Ureter (tissue), 1 donor: ENCODE results near the gene ABCC5. TPM values are rescaled to one million over a fixed set of nuclear protein-coding genes. Genes with fewer than 3 reads are reported as not detected.
A peak's percentile ranks its signal among the peaks of the same experiment; 100 is the strongest.

ENCODE experiments used
- DNase-seq: peaks from one replicate; pipeline ENCODE4 v3.0.0-alpha.2; 2020; ENCODE audit warnings: low spot score
- total RNA-seq: library from RNA; stranded (reverse); gene quantifications from one replicate; pipeline ENCODE4 v1.2.4, GENCODE V29; 2023
- donor health status: DM: yes; HTN: yes; CAD: no.

The ABCC5 gene
- total RNA-seq, 1 donor from 2014 or later = 119 TPM

- no peak for DNase-seq
These were observed 41.6 kb downstream of the ABCC5 start for GRCh38 chr3:183975981-183976662.

- DNase-seq = no peak
These were observed 48.9 kb downstream of the ABCC5 start for GRCh38 chr3:183968666-183969245.

GRCh38 chr3:183967693-183968092 is 50.0 kb downstream of the ABCC5 start:
- DNase-seq = no peak

DNA sequence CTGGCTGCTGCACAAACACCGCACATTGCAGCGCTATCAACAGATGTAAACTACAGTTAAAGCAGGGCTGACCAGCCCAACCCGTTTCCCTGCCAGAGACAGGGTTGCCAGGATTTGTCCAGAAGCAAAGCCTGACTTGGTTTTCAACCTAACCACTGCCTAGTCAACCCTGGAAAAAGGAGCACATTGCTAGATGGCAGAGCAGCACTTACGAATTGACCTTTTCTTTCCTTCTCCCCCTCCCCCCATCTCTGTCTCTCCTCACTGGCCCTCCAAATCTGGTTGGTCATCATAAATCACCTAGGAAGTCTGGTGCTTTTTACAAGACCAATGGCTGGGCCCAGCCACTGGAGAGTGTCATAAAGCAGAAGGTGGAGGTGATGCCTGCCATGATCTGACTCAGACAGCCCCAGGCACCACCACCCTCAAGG is 51.3 kb downstream of the ABCC5 start:
- DNase-seq = peak; percentile 66

DNA sequence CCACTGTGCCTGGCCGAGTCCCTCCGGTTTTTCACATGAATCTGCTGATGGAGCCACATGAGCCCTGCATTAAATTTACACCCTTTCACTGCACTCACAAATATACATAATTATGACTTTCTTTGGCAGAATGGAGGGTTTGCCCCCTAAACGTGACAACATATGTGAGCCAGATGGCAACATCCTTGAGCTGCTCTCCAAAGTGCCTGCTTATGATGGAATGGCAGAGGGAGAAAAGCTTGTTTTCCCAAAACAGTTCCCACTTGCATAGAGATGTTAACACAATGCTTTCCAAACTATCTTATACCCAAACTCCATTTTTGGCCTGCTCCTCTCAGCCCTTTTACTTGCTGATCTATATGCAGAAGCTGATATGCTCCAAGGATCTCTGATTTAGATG is 54.9 kb downstream of the ABCC5 start:
- no peak for DNase-seq

- no peak for DNase-seq
These were observed 58.5 kb downstream of the ABCC5 start for GRCh38 chr3:183959214-183959613.

DNA sequence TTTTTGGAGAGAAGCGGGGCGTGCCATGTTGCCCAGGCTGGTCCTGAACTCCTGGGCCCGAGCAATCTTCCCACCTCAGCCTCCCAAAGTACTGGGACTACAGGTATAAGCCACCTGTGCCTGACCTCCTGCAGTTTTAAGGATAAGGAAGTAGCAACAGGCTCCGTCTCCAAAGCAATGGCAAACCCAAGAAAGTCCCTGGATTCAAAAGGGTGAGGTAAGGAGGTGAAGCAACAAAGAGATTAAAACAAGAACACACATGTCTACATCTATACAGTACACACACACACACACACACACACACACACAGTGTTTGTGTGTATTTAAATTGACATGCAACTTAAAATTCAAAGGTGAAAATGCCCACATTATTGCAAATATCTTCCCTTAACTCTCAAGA is 58.9 kb downstream of the ABCC5 start:
- no peak for DNase-seq

- DNase-seq = no peak
These were observed 59.5 kb downstream of the ABCC5 start for GRCh38 chr3:183958226-183958625.

GRCh38 chr3:183954875-183955274 is 62.8 kb downstream of the ABCC5 start:
- DNase-seq = no peak

DNA sequence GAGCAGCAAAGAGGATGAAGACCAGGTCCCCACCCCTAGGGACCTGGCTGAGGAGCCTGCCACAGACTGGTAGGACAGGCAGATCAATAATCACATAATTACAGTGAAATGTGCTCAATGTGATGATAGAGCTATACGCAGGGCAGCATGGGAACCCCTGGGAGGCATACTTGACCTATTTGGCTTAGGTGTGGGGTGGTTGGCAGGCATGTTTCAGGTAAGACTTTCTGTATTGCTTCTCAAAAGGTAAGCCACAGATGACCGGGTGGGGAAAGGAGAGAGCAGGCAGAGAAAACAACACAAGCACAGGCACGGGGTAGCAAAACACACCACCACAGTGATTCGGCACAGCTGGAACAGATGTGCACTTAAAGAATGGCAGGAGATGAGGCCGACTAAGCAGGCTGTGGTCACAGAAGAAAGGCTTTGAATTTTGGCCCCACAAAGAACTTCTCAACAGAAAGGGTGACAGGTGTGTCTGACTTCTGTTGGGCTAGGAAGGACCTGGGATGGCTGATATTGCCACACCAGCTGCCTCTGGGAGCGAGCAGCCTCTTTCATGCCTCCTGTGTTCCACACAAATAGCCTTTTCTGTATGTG is 64.1 kb downstream of the ABCC5 start:
- no peak for DNase-seq

DNA sequence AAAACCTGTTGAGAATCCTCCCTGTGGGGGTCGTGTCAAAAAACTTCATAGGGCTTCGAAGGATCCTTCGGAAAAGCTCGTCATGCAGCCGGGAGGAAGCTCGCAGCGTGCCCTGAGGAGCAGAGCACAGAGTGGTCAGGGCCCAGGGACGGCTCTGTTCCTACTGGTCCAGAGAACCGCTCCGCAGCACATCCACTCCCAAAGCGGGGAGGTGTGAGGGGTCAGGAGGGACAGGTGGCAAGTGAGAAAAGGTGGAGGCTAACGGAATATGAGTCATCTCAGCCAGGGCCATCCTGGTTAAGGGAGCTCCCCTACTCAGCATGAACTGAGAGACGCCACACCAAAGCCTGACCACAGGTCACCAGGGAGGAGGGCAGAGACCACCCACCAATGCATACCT is 66.2 kb downstream of the ABCC5 start:
- no peak for DNase-seq

GRCh38 chr3:183949690-183950089 is 68.0 kb downstream of the ABCC5 start:
- DNase-seq = no peak

DNA sequence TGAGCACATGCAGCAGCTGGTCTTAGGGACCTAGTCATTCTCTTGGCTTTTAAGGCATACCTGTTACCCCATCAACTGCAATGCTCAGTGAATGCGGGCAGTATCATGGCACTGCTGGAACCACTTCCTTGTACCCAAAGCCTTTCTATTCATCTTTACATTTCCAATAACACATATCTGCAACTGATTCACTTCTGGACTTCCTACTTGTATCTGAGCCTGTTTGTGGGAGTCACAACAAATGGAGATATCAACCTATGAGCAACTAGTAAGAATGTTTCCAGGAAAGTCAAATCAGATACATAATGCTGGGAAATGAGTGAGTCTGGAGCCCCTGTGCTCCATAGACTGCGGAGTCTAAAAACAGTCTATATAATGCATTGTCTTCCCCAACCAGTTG is 71.6 kb downstream of the ABCC5 start:
- DNase-seq = no peak

DNA sequence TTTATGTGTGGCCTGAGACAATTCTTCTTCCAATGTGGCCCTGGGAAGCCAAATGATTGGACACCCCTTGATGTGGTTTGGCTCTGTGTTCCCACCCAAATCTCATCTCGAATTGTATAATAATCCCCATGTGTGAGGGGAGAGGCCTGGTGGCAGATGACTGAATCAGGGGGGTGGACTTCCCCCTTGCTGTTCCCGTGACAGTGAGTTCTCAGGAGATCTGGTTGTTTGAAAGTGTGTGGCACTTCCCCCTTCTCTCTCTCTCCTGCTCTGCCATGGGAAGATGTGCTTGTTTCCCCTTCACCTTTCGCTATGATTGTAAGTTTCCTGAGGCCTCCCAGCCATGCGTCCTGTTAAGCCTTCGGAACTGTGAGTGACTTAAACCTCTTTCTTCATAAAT is 72.9 kb downstream of the ABCC5 start:
- DNase-seq = no peak

- DNase-seq = no peak
These were observed 73.9 kb downstream of the ABCC5 start for GRCh38 chr3:183943739-183944138.

GRCh38 chr3:183941216-183941615 is 76.5 kb downstream of the ABCC5 start:
- no peak for DNase-seq

DNA sequence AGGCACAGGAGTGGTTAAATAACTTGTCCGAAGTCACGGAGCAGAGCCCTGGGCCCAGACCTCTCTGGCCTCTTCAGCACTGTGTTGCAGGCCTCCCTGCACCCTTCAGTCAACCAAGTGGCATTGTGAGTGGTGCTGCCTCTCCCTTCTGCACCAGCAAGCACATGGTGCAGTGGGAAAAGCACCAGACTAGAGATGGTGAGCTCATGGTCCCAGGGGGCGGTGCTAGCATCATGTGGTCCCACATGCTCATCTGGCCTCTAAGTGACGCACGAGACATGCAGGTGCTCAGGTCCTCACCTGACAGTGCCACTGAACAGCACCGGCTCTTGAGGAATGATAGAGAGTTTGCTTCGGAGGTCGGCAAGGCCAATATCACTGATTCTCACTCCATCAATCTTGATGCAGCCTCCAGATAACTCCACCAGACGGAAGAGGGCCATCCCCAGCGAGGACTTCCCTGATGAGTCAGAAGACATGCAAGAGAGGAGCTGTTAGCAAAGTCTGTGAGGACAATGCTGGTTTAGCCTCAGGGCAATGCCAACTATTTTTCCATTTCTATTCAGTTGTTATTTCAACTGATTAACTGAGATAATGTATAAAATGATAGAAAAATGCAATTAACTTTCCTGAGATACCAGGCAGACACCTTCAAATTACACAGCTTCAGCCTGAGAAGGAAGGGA is 79.9 kb downstream of the ABCC5 start:
- DNase-seq = no peak

GRCh38 chr3:183933160-183933559 is 84.5 kb downstream of the ABCC5 start:
- DNase-seq = no peak

DNA sequence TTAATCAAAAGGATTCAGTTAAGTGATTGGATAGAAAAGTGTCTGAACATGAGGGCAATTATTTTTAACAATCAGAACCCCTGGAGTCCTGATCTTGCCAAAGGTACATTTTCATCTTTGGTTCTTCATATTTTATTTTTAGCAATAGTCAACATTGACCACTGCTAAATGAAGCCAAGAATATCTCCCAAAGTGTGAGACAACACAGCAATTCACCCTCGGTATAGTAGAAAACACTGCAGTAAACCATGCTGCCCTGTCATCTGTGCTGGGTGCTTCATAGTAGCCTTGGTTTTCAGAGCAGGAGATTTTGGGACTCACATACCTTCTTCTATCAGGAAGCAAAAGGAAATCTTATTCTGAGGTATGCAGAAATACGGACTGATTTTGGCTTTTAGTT is 85.8 kb downstream of the ABCC5 start:
- DNase-seq = no peak

DNA sequence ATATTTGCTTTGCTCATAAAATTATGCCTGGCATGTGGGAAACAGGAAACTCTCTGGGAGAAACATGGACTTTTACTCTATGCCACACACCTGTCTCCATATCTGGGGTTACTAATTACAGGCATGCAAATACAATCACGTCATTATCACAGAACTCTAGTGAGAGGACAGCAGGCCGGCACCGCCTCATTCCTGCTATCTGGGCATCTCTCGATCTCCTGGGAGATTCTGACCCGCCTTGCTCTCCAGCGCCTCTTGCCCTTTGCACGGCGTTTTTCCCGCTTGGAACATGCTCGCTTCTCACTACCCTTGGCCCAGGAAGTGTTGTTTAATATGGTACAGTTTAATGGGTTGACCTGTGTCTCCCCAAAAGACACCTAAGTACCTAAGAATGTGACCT is 87.6 kb downstream of the ABCC5 start:
- no peak for DNase-seq

DNA sequence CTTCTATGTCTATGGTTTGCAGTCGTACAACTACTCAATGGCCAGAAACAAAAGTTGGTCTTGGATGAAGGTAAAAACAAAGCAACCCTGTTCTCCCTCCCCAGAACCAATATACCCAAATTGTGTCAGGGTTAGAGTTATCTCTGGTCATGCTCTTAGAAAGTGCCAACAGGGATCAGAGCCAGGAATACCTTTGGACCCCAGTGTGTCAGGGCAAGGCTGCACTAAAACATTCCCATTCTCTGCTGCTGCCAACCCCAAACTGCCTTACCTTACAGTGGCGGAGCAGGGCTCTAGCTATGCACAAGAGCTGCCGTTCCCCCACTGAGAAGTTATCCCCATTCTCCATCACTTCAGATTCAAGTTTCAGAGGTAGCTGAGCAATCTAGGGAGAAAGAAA is 90.6 kb downstream of the ABCC5 start:
- no peak for DNase-seq

GRCh38 chr3:183924956-183925355 is 92.7 kb downstream of the ABCC5 start:
- peak; percentile 66 for DNase-seq

DNA sequence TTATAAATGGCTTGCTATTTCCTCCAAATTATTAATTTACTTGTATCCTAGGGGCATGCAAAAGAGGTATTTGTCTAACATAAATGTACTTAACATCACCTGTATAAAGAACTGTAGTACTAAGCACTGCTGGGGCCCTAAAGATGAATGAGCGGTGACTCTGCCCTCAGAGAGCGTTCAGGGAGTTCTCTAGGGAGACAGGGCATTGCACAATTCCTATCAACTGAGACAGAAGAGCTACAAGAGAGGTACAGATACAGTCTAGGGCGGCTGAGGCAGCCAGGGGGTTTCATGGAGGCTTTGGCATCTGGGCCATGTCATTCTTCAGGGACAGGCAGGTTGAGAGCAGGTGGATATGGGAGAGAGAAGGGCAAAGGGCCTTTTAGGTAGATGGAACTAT is 93.1 kb downstream of the ABCC5 start:
- no peak for DNase-seq
